Skeletal muscle tissue (tissue), 4 donors: ENCODE data around the gene NDFIP2. TPM values are rescaled to one million over a fixed set of nuclear protein-coding genes. Genes with fewer than 3 reads are reported as not detected.

Experiments used
- H3K27ac ChIP-seq: one replicate; pipeline ENCODE4 v1.7.0; 2013; ENCODE audit warnings: mild to moderate bottlenecking, low read depth, low read length, inconsistent platforms
- H3K27me3 ChIP-seq, 3 donors: one replicate each; pipeline ENCODE4 v1.7.0; 2013; ENCODE audit warnings: low read length in 3 of 3; ENCODE audit not compliant: control insufficient read depth in 3 of 3, insufficient read depth in 3 of 3
- H3K36me3 ChIP-seq, 3 donors: one replicate each; pipeline ENCODE4 v1.7.0; 2013; ENCODE audit warnings: low read length in 3 of 3; ENCODE audit not compliant: control insufficient read depth in 3 of 3, insufficient read depth in 3 of 3
- H3K4me1 ChIP-seq, 3 donors: one replicate each; pipeline ENCODE4 v1.7.0; 2013; ENCODE audit warnings: low read length in 3 of 3, mild to moderate bottlenecking in 3 of 3; ENCODE audit not compliant: control insufficient read depth in 3 of 3, insufficient read depth in 3 of 3
- H3K4me3 ChIP-seq, 3 donors: one replicate each; pipeline ENCODE4 v1.7.0; 2013; ENCODE audit warnings: low read length in 3 of 3
- H3K9ac ChIP-seq, 3 donors: one replicate each; pipeline ENCODE4 v1.7.0; 2013; ENCODE audit warnings: low read length in 3 of 3, mild to moderate bottlenecking in 3 of 3, moderate library complexity in 2 of 3, low read depth in 1 of 3
- H3K9me3 ChIP-seq, 3 donors: one replicate each; pipeline ENCODE4 v1.7.0; 2013; ENCODE audit warnings: low read length in 3 of 3; ENCODE audit not compliant: control insufficient read depth in 3 of 3
- total RNA-seq: library from RNA; depleted of rRNA; stranded (reverse); fragments of >200 nt; gene quantifications from one replicate; pipeline ENCODE4 v1.2.3, GENCODE V29; 2014
- donor health status: Osteomylitis.

The NDFIP2 gene
- total RNA-seq, 1 donor from 2014 or later: 24.0 TPM

DNA sequence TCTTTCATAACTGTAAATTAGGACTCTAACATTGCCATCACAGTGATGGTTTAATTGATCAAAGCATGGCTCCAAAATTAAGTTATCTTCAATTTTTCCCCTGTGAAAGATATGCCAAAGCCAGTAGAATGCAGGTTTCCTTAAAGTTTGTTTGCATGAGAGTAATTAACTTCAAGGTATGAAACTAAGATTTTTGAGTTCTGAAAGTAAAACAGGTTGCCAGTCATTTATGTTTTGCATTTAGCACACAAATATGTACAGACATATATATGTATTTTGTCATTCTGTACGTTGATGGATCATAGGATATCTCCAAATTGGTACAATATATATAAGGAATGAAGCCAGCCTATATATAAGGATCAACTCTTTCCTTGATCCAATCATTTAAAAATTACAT lies 23.6 kb upstream of the NDFIP2 start:
- Histone ChIP-seq H3K27ac (no peak overlapping the region), H3K27me3 (no peaks in the 10 kb centered on the region), H3K4me1 (no peaks in the 10 kb centered on the region), H3K36me3 (no peaks in the 10 kb centered on the region), H3K4me3 (no peak overlapping the region), H3K9me3 (no peaks in the 10 kb centered on the region), H3K9ac (no peak overlapping the region)

- Histone ChIP-seq H3K9ac (no peak overlapping the region), H3K36me3 (no peaks in the 10 kb centered on the region), H3K27ac (no peak overlapping the region), H3K4me3 (no peak overlapping the region), H3K9me3 (no peaks in the 10 kb centered on the region), H3K4me1 (no peaks in the 10 kb centered on the region), H3K27me3 (no peaks in the 10 kb centered on the region)
These were observed 23.0 kb upstream of the NDFIP2 start for GRCh38 chr13:79457948-79458347.

DNA sequence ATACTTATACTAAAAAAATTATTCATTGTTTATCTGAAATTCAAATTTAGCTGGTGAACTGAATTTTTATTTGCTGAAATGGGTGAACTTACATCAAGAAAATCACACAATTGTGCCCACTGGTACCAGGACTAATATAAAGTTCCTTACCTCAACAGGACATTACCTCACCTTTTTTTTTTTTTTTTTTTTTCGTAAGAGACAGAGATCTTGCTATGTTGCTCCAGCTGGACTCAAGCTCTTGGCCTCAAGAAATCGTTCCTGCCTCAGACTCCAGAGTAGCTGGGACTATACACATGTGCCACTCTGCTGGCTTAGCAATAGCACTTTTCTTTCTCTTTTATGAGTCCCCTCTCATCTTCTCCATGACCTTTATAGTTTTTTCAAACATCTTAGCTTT lies 22.5 kb upstream of the NDFIP2 start:
- no peaks in the 10 kb centered on the region for H3K27me3 ChIP-seq
- H3K9me3 ChIP-seq: no peaks in the 10 kb centered on the region
- no peak overlapping the region for H3K9ac ChIP-seq
- no peak overlapping the region for H3K27ac ChIP-seq
- H3K36me3 ChIP-seq: no peaks in the 10 kb centered on the region
- H3K4me1 ChIP-seq: no peaks in the 10 kb centered on the region
- H3K4me3 ChIP-seq: no peak overlapping the region

- Histone ChIP-seq H3K9me3 (no peaks in the 10 kb centered on the region), H3K27ac (no peak overlapping the region), H3K27me3 (no peaks in the 10 kb centered on the region), H3K4me1 (no peaks in the 10 kb centered on the region), H3K4me3 (no peak overlapping the region), H3K9ac (no peak overlapping the region), H3K36me3 (no peaks in the 10 kb centered on the region)
These were observed 21.0 kb upstream of the NDFIP2 start for GRCh38 chr13:79459906-79460305.

DNA sequence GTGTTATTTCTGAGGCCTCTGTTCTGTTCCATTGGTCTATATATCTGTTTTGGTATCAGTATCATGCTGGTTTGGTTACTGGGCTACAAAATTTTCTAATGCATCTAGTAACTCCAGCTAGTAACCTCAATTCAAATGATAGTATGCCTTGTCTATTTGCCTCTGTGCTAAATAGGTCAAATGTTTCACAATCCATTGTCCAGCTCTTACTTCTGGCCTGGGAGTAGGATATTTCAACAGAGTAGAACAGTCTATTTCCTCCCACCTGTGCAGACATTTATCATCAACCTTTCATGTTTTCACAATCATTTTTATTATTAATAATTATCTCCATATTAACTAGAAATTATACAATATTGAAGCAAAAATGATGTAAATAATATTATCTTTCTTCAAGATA lies 18.1 kb upstream of the NDFIP2 start:
- H3K4me3 ChIP-seq: no peak overlapping the region
- H3K9ac ChIP-seq: no peak overlapping the region
- H3K36me3 ChIP-seq: no peaks in the 10 kb centered on the region
- no peaks in the 10 kb centered on the region for H3K27me3 ChIP-seq
- H3K27ac ChIP-seq: no peak overlapping the region
- H3K9me3 ChIP-seq: no peaks in the 10 kb centered on the region
- no peaks in the 10 kb centered on the region for H3K4me1 ChIP-seq

DNA sequence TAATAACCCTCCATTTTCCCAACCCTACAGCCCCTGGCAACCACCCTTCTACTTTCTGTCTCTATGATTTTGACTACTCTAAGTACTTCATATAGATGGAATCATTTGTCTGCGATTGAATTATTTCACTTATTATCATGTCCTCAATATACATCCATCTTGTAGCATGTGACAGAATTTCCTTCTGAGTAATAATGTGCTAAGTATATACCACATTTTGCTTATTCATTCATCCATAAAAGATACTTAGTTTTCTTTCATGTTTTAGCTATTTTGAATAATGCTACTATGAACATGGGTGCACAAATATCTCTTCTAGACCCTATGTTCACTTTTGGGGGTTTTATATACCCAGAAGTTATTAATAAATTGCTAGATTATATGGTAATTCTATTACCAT lies 17.4 kb upstream of the NDFIP2 start:
- Histone ChIP-seq H3K27me3 (no peaks in the 10 kb centered on the region), H3K36me3 (no peaks in the 10 kb centered on the region), H3K4me1 (no peaks in the 10 kb centered on the region), H3K27ac (no peak overlapping the region), H3K9ac (no peak overlapping the region), H3K4me3 (no peak overlapping the region), H3K9me3 (no peaks in the 10 kb centered on the region)

DNA sequence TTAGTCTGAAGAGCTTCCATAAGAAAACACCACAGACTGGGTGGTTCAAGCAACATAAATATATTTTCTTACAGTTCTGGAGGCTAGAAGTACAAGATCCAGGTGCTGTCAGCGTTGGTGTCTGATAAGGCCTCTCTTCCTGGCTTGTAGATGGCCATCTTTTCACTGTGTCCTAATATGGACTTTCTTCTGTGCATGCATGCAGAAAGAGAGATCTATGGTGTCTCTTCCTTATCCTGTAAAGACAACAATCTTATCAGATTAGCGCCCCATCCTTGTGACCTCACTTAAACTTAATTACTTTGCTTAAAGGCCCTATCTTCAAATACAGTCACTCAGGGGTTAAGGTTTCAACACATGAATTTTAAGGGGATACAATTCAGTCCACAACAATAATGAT lies 14.1 kb upstream of the NDFIP2 start:
- Histone ChIP-seq H3K9ac (no peak overlapping the region), H3K4me3 (no peak overlapping the region), H3K27me3 (no peaks in the 10 kb centered on the region), H3K9me3 (no peaks in the 10 kb centered on the region), H3K4me1 (no peaks in the 10 kb centered on the region), H3K36me3 (no peaks in the 10 kb centered on the region), H3K27ac (no peak overlapping the region)

DNA sequence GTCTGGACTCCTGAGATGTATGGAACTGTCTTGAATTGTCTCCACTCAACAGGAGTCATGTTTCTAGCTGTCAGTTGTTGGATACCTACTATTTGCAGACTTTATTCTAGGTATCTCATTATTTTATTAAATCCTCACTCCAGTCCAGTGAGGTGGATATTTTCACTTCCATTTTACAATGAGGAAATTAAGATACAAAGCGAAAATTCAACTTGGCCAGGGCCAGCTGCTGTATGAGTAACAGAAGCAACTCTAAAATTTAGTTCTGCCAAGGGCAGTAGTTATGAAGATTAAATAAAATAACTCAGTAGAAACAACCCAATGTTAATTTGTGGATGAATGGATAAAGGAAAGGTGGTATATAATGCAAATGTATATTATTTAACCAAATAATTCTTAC lies 12.6 kb upstream of the NDFIP2 start:
- Histone ChIP-seq H3K36me3 (no peaks in the 10 kb centered on the region), H3K27me3 (no peaks in the 10 kb centered on the region), H3K9ac (no peak overlapping the region), H3K4me1 (no peaks in the 10 kb centered on the region), H3K27ac (no peak overlapping the region), H3K4me3 (no peak overlapping the region), H3K9me3 (no peaks in the 10 kb centered on the region)

DNA sequence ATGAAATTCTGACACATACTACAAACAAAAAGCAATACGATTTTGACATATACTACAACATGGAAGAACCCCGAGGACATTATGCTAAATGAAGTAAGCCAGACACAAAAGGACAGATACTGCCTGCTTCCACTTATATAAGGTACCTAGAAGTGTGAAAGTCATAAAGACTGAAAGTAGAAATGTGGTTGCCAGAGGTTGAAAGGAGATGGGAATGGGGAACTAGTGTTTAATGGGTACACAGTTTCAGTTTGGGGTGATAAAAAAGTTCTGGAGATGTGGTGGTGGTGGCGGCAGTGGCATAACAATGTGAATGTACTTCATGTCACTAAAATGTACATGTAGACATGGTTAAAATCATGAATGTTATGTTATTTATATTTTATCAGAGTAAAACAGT lies 12.1 kb upstream of the NDFIP2 start:
- Histone ChIP-seq H3K36me3 (no peaks in the 10 kb centered on the region), H3K27ac (no peak overlapping the region), H3K9ac (no peak overlapping the region), H3K4me1 (no peaks in the 10 kb centered on the region), H3K27me3 (no peaks in the 10 kb centered on the region), H3K9me3 (no peaks in the 10 kb centered on the region), H3K4me3 (no peak overlapping the region)

DNA sequence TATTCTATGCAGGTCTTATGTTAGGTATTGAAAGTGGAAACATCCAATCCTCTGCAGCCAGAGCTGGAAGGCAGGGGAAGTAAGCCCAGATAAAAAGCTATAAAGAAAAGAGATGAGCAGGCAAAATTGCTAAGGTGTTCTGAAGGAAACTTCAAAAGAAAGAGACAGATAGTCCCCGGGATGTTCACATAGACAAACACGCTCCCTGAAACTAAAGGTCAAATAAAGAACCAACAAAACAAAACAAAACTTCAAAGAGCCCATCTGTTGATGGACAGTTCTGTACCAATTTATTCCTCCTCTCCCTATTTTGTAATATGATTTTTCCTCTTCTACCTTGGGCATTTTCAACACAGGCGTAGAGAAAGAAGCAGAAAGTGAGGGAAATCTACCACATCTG lies 11.3 kb upstream of the NDFIP2 start:
- Histone ChIP-seq H3K27ac (no peak overlapping the region), H3K4me3 (no peak overlapping the region), H3K27me3 (no peaks in the 10 kb centered on the region), H3K36me3 (no peaks in the 10 kb centered on the region), H3K9me3 (no peaks in the 10 kb centered on the region), H3K9ac (no peak overlapping the region), H3K4me1 (no peaks in the 10 kb centered on the region)

- H3K4me1 ChIP-seq: no peaks in the 10 kb centered on the region
- no peak overlapping the region for H3K27ac ChIP-seq
- no peak overlapping the region for H3K9ac ChIP-seq
These were observed 10.3 kb upstream of the NDFIP2 start for GRCh38 chr13:79470666-79471065.

More at GRCh38 chr13:79470666-79471065, 10.3 kb upstream of the NDFIP2 start:
- no peaks in the 10 kb centered on the region for H3K9me3 ChIP-seq
- no peaks in the 10 kb centered on the region for H3K36me3 ChIP-seq
- H3K27me3 ChIP-seq: no peaks in the 10 kb centered on the region
- no peak overlapping the region for H3K4me3 ChIP-seq
